Natural killer cell (primary cell): ENCODE data around the gene FMN1. TPM values are rescaled to one million over a fixed set of nuclear protein-coding genes. Genes with fewer than 3 reads are reported as not detected.

Experiments
- ATAC-seq, 3 donors: fragments of 150-1000 bp in 2 of 3; fragments of 200-7000 bp in 1 of 3; cut with Tn5 transposase; 1 replicate in 1 of 3; 2 replicates in 2 of 3; pipeline ENCODE4 v1.10.0; 2021; ENCODE audit warnings: mild to moderate bottlenecking in 2 of 3, moderate library complexity in 2 of 3
- DNase-seq, 2 donors: peaks; one replicate each; pipeline versions ENCODE4 v3.0.0 to v3.0.0-alpha.2; 2013 to 2021; ENCODE audit warnings: mixed read lengths in 1 of 2
- H3K27ac ChIP-seq: one replicate; pipeline ENCODE4 v1.5.1; 2013; ENCODE audit warnings: mild to moderate bottlenecking, low read length
- H3K27me3 ChIP-seq: one replicate; pipeline ENCODE4 v1.6.1; 2013; ENCODE audit warnings: low read length; ENCODE audit not compliant: control insufficient read depth, insufficient read depth
- H3K36me3 ChIP-seq: one replicate; pipeline ENCODE4 v1.6.1; 2013; ENCODE audit warnings: low read length; ENCODE audit not compliant: control insufficient read depth, insufficient read depth
- H3K4me1 ChIP-seq: one replicate; pipeline ENCODE4 v1.6.1; 2013; ENCODE audit warnings: low read length; ENCODE audit not compliant: control insufficient read depth, insufficient read depth
- H3K4me3 ChIP-seq: one replicate; pipeline ENCODE4 v1.5.1; 2013; ENCODE audit warnings: low read length
- H3K9me3 ChIP-seq: one replicate; pipeline ENCODE4 v1.6.1; 2013; ENCODE audit warnings: low read length; ENCODE audit not compliant: control insufficient read depth, insufficient read depth
- H3K27ac Mint-ChIP-seq, 2 donors: one replicate each; pipeline ENCODE4 v1.8.0; 2022; ENCODE audit warnings: mild to moderate bottlenecking in 2 of 2, mixed read lengths in 2 of 2, moderate library complexity in 1 of 2
- H3K27me3 Mint-ChIP-seq, 2 donors: one replicate each; pipeline ENCODE4 v1.8.0; 2022; ENCODE audit warnings: low read depth in 2 of 2, mixed read lengths in 2 of 2
- H3K36me3 Mint-ChIP-seq: one replicate; pipeline ENCODE4 v1.8.0; 2022; ENCODE audit warnings: mixed read lengths
- H3K4me1 Mint-ChIP-seq, 2 donors: one replicate each; pipeline ENCODE4 v1.8.0; 2022; ENCODE audit warnings: mixed read lengths in 2 of 2
- H3K4me3 Mint-ChIP-seq: one replicate; pipeline ENCODE4 v1.8.0; 2022; ENCODE audit warnings: mild to moderate bottlenecking, moderate library complexity, mixed read lengths
- H3K9me3 Mint-ChIP-seq, 2 donors: one replicate each; pipeline ENCODE4 v1.8.0; 2022; ENCODE audit warnings: mixed read lengths in 2 of 2
- WGBS: methylation state at CpG from one replicate; pipeline ENCODE4 v1.1.7; 2013; ENCODE audit warnings: missing lambda C conversion rate; ENCODE audit not compliant: insufficient coverage; 5-methylcytosine and 5-hydroxymethylcytosine counted together
- intact Hi-C: fragments of 100-400 bp; cut with micrococcal nuclease; formaldehyde crosslinking; loops from one replicate; pipeline ENCODE4 v1.14.2; 2022
- total RNA-seq, 4 donors: library from RNA; stranded (reverse); fragments of 120-200 nt in 1 of 4; gene quantifications; one replicate each; pipeline versions ENCODE4 v1.2.3 to v1.2.4, GENCODE V29; 2013 to 2022
- TF ChIP-seq, protein P1 (sequence below): fragments of 200-600 bp; IDR thresholded peaks from one replicate; pipeline ENCODE4 v1.8.0; 2022; ENCODE audit warnings: antibody characterized with exemption

Gene FMN1
- total RNA-seq, 3 donors from 2014 or later (not counting 1 experiment from before 2014, with no cell fraction given), result 2.0 to 19.2 (median 2.2) TPM

DNA sequence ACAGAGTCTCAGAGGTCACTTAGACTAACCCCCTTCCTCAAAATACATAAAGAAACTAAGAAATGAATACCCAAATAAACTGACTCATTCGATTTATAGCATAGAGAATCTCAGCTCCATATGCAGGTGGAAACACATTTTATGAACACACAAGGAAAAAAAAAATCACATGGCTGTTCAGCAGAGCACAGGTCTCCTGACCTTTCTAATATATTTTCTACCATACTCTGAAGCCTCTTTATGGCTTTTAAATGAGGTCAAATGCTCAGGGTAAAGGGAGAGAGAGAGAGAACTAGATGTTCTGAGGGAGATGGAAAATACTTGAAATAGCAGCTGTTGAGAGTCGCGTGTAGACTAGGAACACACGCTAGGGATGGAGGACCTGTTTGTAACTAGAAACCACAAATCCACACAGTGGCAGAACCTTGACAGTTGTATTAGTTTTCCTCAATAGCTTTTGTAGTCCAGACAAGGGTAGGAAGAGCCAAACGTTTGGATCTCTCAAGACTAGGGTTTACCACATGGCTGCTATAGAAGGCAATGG lies 165.3 kb downstream of the FMN1 start:
- H3K27ac ChIP-seq, result no peak overlapping the region
- Mint-ChIP-seq H3K27ac (no peak overlapping the region), H3K4me1 (no peaks in the 10 kb centered on the region), H3K4me3 (no peak overlapping the region), H3K36me3 (no peaks in the 10 kb centered on the region), H3K9me3 (no peaks in the 10 kb centered on the region), H3K27me3 (peaks cover 10 to 11% of the 10 kb centered on the region in 2 donors)
- ATAC-seq (no peak), DNase-seq (no peak)
- no peaks in the 10 kb centered on the region for H3K9me3 ChIP-seq
- TF ChIP-seq, protein P1, sequence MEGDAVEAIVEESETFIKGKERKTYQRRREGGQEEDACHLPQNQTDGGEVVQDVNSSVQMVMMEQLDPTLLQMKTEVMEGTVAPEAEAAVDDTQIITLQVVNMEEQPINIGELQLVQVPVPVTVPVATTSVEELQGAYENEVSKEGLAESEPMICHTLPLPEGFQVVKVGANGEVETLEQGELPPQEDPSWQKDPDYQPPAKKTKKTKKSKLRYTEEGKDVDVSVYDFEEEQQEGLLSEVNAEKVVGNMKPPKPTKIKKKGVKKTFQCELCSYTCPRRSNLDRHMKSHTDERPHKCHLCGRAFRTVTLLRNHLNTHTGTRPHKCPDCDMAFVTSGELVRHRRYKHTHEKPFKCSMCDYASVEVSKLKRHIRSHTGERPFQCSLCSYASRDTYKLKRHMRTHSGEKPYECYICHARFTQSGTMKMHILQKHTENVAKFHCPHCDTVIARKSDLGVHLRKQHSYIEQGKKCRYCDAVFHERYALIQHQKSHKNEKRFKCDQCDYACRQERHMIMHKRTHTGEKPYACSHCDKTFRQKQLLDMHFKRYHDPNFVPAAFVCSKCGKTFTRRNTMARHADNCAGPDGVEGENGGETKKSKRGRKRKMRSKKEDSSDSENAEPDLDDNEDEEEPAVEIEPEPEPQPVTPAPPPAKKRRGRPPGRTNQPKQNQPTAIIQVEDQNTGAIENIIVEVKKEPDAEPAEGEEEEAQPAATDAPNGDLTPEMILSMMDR, result no peak
- no peaks in the 10 kb centered on the region for H3K4me1 ChIP-seq
- 50% methylated on average over 5 of the region's 5 CpGs for WGBS
- H3K36me3 ChIP-seq, result no peaks in the 10 kb centered on the region
- intact Hi-C loops, result no loop called here
- no peak overlapping the region for H3K4me3 ChIP-seq
- H3K27me3 ChIP-seq, result no peaks in the 10 kb centered on the region

DNA sequence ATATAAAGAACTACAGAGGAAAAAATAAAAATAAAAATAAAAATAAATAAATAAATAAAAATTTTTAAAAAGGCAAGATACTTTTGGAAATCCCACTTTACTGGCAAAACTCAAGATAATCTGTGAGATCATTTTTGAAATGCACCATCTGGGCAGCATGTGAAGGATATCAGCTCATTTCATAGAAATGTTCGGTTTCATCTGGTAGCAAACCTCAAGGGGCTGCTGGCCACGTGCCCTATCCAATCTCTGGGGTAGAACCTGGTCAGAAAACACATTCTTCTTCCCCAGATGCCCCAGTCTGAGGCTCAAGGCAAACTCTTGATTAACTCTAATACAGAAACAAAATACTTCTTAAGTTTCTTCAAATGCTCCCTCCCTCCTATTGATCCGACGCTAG lies 166.0 kb downstream of the FMN1 start:
- Histone ChIP-seq H3K36me3 (no peaks in the 10 kb centered on the region), H3K4me1 (no peaks in the 10 kb centered on the region), H3K9me3 (no peaks in the 10 kb centered on the region), H3K27me3 (no peaks in the 10 kb centered on the region), H3K4me3 (no peak overlapping the region), H3K27ac (no peak overlapping the region)
- no peak overlapping the region for H3K27ac Mint-ChIP-seq
- WGBS, result 90% methylated on average over 4 of the region's 4 CpGs
- TF ChIP-seq, protein P1, result no peak
- no peak overlapping the region for H3K4me3 Mint-ChIP-seq
- ATAC-seq (no peak), DNase-seq (no peak)
- no peaks in the 10 kb centered on the region for H3K36me3 Mint-ChIP-seq
- intact Hi-C loops, result no loop called here
- H3K27me3 Mint-ChIP-seq, result peaks cover 3 to 9% of the 10 kb centered on the region in 2 donors
- H3K4me1 Mint-ChIP-seq, result no peaks in the 10 kb centered on the region
- no peaks in the 10 kb centered on the region for H3K9me3 Mint-ChIP-seq

DNA sequence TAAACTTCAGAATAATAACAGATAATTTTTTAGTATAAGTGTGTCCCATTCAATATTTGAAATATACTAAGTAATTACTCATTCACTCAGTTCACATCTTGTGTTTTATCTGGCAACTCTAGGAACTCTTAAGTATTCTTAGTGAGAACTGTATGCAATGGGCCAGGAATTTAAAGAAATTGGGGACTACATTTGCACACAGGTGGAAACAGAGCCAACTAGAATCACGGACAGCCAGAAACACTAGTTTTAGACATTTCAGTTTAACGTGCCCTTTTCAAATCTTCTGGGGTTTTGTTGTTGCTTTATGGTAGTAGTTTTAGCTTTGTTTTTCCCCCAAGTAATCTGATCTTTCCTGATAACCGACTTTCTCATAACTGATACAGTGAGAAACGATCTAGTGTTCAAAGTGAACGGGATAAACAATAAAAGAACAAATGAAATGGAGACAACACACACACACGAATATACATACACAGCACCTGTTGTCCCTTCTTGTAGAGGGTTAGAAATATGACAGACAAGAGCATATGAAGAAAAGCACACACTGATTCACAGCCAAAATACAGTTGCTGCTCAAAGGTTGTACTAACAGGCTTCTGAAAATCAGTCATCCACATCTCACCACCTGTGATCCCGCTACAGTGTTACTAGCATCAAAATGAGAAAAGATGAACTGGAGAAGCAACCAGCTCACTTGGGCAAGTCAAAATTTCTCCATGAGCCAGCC lies 167.0 kb downstream of the FMN1 start:
- no peak overlapping the region for H3K27ac Mint-ChIP-seq
- H3K27ac ChIP-seq, result no peak overlapping the region

More for the DNA sequence above, 167.0 kb downstream of the FMN1 start:
- H3K27me3 Mint-ChIP-seq, result peaks cover 0 to 8% of the 10 kb centered on the region in 2 donors
- DNase-seq (no peak), ATAC-seq (no peak)
- no peak overlapping the region for H3K4me3 Mint-ChIP-seq
- no peaks in the 10 kb centered on the region for H3K27me3 ChIP-seq
- TF ChIP-seq, protein P1, result no peak
- 92% methylated on average over 3 of the region's 7 CpGs for WGBS
- H3K9me3 ChIP-seq, result no peaks in the 10 kb centered on the region
- H3K4me1 ChIP-seq, result no peaks in the 10 kb centered on the region
- intact Hi-C loops, result no loop called here
- no peaks in the 10 kb centered on the region for H3K36me3 ChIP-seq
- no peaks in the 10 kb centered on the region for H3K4me1 Mint-ChIP-seq
- H3K4me3 ChIP-seq, result no peak overlapping the region
- no peaks in the 10 kb centered on the region for H3K9me3 Mint-ChIP-seq
- H3K36me3 Mint-ChIP-seq, result no peaks in the 10 kb centered on the region
